MM.1S (cell line): ENCODE measurements around the gene SLC7A8.

Experiments
- DNase-seq: peaks from one replicate; pipeline ENCODE4 v3.0.0-alpha.2; 2015
- H2AFZ ChIP-seq: fragments of 300-600 bp; sonication (generic); 2 replicates; pipeline ENCODE4 v1.6.0; 2016; ENCODE audit warnings: antibody characterized with exemption, low read length
- H3F3A ChIP-seq: fragments of 300-600 bp; sonication (generic); 2 replicates; pipeline ENCODE4 v1.6.1; 2016; ENCODE audit warnings: mild to moderate bottlenecking, antibody characterized with exemption, low read length, moderate library complexity, mixed read lengths; ENCODE audit not compliant: insufficient read depth
- H3K27ac ChIP-seq: fragments of 300-600 bp; sonication (generic); 2 replicates; pipeline ENCODE4 v1.5.1; 2016; ENCODE audit warnings: mild to moderate bottlenecking, low read length
- H3K27me3 ChIP-seq: fragments of 300-600 bp; sonication (generic); replicated peaks from 2 replicates; pipeline ENCODE4 v1.6.0; 2016; ENCODE audit warnings: low read length; ENCODE audit not compliant: insufficient read depth
- H3K36me3 ChIP-seq: fragments of 300-600 bp; sonication (generic); replicated peaks from 2 replicates; pipeline ENCODE4 v1.6.1; 2016; ENCODE audit warnings: mild to moderate bottlenecking, low read length, mixed read lengths; ENCODE audit not compliant: insufficient read depth
- H3K4me1 ChIP-seq: fragments of 300-600 bp; sonication (generic); 2 replicates; pipeline ENCODE4 v1.6.1; 2016; ENCODE audit warnings: low read length, mixed read lengths
- H3K4me2 ChIP-seq: fragments of 300-600 bp; sonication (generic); 2 replicates; pipeline ENCODE4 v1.6.0; 2016; ENCODE audit warnings: low read depth, low read length
- H3K4me3 ChIP-seq: fragments of 300-600 bp; sonication (generic); 2 replicates; pipeline ENCODE4 v1.5.1; 2016; ENCODE audit warnings: low read length, mixed read lengths
- H3K79me2 ChIP-seq: fragments of 300-600 bp; sonication (generic); 2 replicates; pipeline ENCODE4 v1.6.1; 2016; ENCODE audit warnings: mixed run types, low read length, mixed read lengths
- H3K9ac ChIP-seq: fragments of 300-600 bp; sonication (generic); 2 replicates; pipeline ENCODE4 v1.6.1; 2016; ENCODE audit warnings: low read length, mixed read lengths
- H3K9me2 ChIP-seq: fragments of 300-600 bp; sonication (generic); replicated peaks from 2 replicates; pipeline ENCODE4 v1.6.1; 2016; ENCODE audit warnings: mild to moderate bottlenecking, low read length, mixed read lengths; ENCODE audit not compliant: insufficient read depth
- H3K9me3 ChIP-seq: fragments of 300-600 bp; sonication (generic); replicated peaks from 2 replicates; pipeline ENCODE4 v1.6.1; 2016; ENCODE audit warnings: mild to moderate bottlenecking, low read length, mixed read lengths; ENCODE audit not compliant: insufficient read depth
- H4K20me1 ChIP-seq: fragments of 300-600 bp; sonication (generic); 2 replicates; pipeline ENCODE4 v1.6.1; 2016; ENCODE audit warnings: mild to moderate bottlenecking, low read length, moderate library complexity, mixed read lengths; ENCODE audit not compliant: insufficient read depth
- CTCF ChIP-seq: fragments of 300-600 bp; sonication (generic); IDR thresholded peaks from 2 replicates; pipeline ENCODE4 v1.5.1; 2016; ENCODE audit warnings: antibody characterized with exemption, low read length, mixed read lengths
- EZH2 ChIP-seq: fragments of 300-600 bp; sonication (generic); optimal IDR thresholded peaks from 2 replicates; pipeline ENCODE3; 2017; ENCODE audit warnings: low read depth, mild to moderate bottlenecking, antibody characterized with exemption, low read length, mixed read lengths
- EZH2phosphoT487 ChIP-seq: fragments of 300-600 bp; sonication (generic); IDR thresholded peaks from 2 replicates; pipeline ENCODE4 v1.6.1; 2018; ENCODE audit warnings: antibody characterized with exemption, low read length

SLC7A8 gene

GRCh38 chr14:23078692-23079116 lies 104.8 kb downstream of the SLC7A8 start:
- Histone ChIP-seq H3K4me3 (no peak overlapping the region), H3K9me2 (no peaks in the 10 kb centered on the region), H3K27ac (no peak overlapping the region), H3K79me2 (no peaks in the 10 kb centered on the region), H3K27me3 (no peaks in the 10 kb centered on the region), H3K4me2 (no peak overlapping the region), H3K9ac (no peak overlapping the region), H2AFZ (no peak overlapping the region), H3K4me1 (no peaks in the 10 kb centered on the region), H3F3A (no peaks in the 10 kb centered on the region), H3K9me3 (no peaks in the 10 kb centered on the region), H3K36me3 (no peaks in the 10 kb centered on the region; the same call in 1 of the 2 replicates), H4K20me1 (no peaks in the 10 kb centered on the region)
- TF ChIP-seq EZH2phosphoT487 (no peak), CTCF (no peak), EZH2 (no peak)
- DNase-seq: no peak

GRCh38 chr14:23077962-23078361 lies 105.5 kb downstream of the SLC7A8 start:
- Histone ChIP-seq H2AFZ (no peak overlapping the region), H3K4me3 (no peak overlapping the region), H3F3A (no peaks in the 10 kb centered on the region), H3K79me2 (no peaks in the 10 kb centered on the region), H3K9ac (no peak overlapping the region), H3K4me1 (no peaks in the 10 kb centered on the region), H3K4me2 (no peak overlapping the region), H3K9me2 (no peaks in the 10 kb centered on the region), H3K27me3 (no peaks in the 10 kb centered on the region), H3K9me3 (no peaks in the 10 kb centered on the region), H4K20me1 (no peaks in the 10 kb centered on the region), H3K36me3 (no peaks in the 10 kb centered on the region; the same call in 1 of the 2 replicates), H3K27ac (no peak overlapping the region)
- DNase-seq: no peak
- TF ChIP-seq EZH2phosphoT487 (no peak), CTCF (no peak), EZH2 (no peak)

GRCh38 chr14:23076785-23077408 lies 106.6 kb downstream of the SLC7A8 start:
- Histone ChIP-seq H3K27ac (no peak overlapping the region), H3K4me1 (peaks cover 3% of the 10 kb centered on the region; the same call in 1 of the 2 replicates), H3K36me3 (no peaks in the 10 kb centered on the region; the same call in 1 of the 2 replicates), H3K4me3 (no peak overlapping the region), H3K9me2 (no peaks in the 10 kb centered on the region), H3K27me3 (no peaks in the 10 kb centered on the region), H3K9ac (no peak overlapping the region), H3K9me3 (no peaks in the 10 kb centered on the region), H4K20me1 (no peaks in the 10 kb centered on the region), H3F3A (no peaks in the 10 kb centered on the region), H2AFZ (no peak overlapping the region), H3K4me2 (no peak overlapping the region), H3K79me2 (no peaks in the 10 kb centered on the region)
- DNase-seq: no peak
- TF ChIP-seq EZH2 (no peak), EZH2phosphoT487 (no peak), CTCF (peak; percentile 42)
